Fibroblast of upper back skin (primary cell): Measurements from ENCODE around the gene SMIM24.
A peak's percentile ranks its signal among the peaks of the same experiment; 100 is the strongest.
"Not testable (repeated sequence)": the region's sequence is repeated elsewhere in the genome, so short reads cannot be mapped to it uniquely, and the experiment has no call there.

ENCODE experiments used
- DNase-seq: peaks from one replicate; pipeline ENCODE4 v3.0.0-alpha.2; 2013

Gene SMIM24

GRCh38 chr19:3513229-3514140 is 33.2 kb upstream of the SMIM24 start:
- no peak for DNase-seq

GRCh38 chr19:3512562-3513228 is 32.4 kb upstream of the SMIM24 start:
- no peak for DNase-seq

GRCh38 chr19:3511506-3512251 is 31.4 kb upstream of the SMIM24 start:
- no peak for DNase-seq

GRCh38 chr19:3510727-3511126 is 30.4 kb upstream of the SMIM24 start:
- no peak for DNase-seq

- peak; percentile 51 for DNase-seq
These were observed 29.3 kb upstream of the SMIM24 start for GRCh38 chr19:3509566-3509989.

- peak; percentile 24 for DNase-seq
These were observed 28.6 kb upstream of the SMIM24 start for GRCh38 chr19:3508771-3509535.

GRCh38 chr19:3508121-3508661 is 27.9 kb upstream of the SMIM24 start:
- not testable (repeated sequence) for DNase-seq

GRCh38 chr19:3507371-3508120 is 27.2 kb upstream of the SMIM24 start:
- no peak for DNase-seq

GRCh38 chr19:3506384-3507340 is 26.3 kb upstream of the SMIM24 start:
- no peak for DNase-seq

GRCh38 chr19:3505598-3506383 is 25.5 kb upstream of the SMIM24 start, which contains the start of gene FZR1:
Gene FZR1 (plus strand): TSS chr19:3506311. CDS start chr19:3522990, 16,679 bp downstream.
- DNase-seq: peak; percentile 99

- no peak for DNase-seq
These were observed 24.4 kb upstream of the SMIM24 start for GRCh38 chr19:3504735-3505134.

GRCh38 chr19:3503036-3503572 is 22.8 kb upstream of the SMIM24 start:
- DNase-seq: no peak

- DNase-seq: no peak
These were observed 21.5 kb upstream of the SMIM24 start for GRCh38 chr19:3501780-3502179.

GRCh38 chr19:3500429-3501101 is 20.2 kb upstream of the SMIM24 start, which contains the start of gene DOHH:
Gene DOHH (minus strand): TSS chr19:3500674. CDS start chr19:3496814, 3,860 bp downstream.
- peak; percentile 97 for DNase-seq

- no peak for DNase-seq
These were observed 19.6 kb upstream of the SMIM24 start for GRCh38 chr19:3499738-3500428.

- no peak for DNase-seq
These were observed 17.6 kb upstream of the SMIM24 start for GRCh38 chr19:3497757-3498520.
